Glomerular visceral epithelial cell (primary cell): ENCODE data around the gene PHC3.
"Not testable (repeated sequence)": the region's sequence is repeated elsewhere in the genome, so short reads cannot be mapped to it uniquely, and the experiment has no call there.

Experiments used
- DNase-seq: peaks from one replicate; pipeline ENCODE4 v3.0.0-alpha.2; 2016; ENCODE audit errors: extremely low spot score

PHC3 gene

GRCh38 chr3:170180908-170181885 is at the start of gene PHC3:
Gene PHC3 (minus strand): TSS chr3:170181733. CDS start chr3:170181715, 18 bp downstream.
- peak; percentile 93 for DNase-seq

- DNase-seq = peak; percentile 17
These were observed 46.7 kb upstream of the PHC3 start for GRCh38 chr3:170228093-170228766.

GRCh38 chr3:170226426-170226960 is 45.0 kb upstream of the PHC3 start:
- DNase-seq = peak; percentile 4

- DNase-seq = no peak
These were observed 43.6 kb upstream of the PHC3 start for GRCh38 chr3:170225166-170225565.

GRCh38 chr3:170222647-170223541 is 41.4 kb upstream of the PHC3 start:
- DNase-seq = peak; percentile 30

GRCh38 chr3:170221924-170222646 is 40.6 kb upstream of the PHC3 start, which contains the start of gene PRKCI:
Gene PRKCI (plus strand): TSS chr3:170222424. CDS start chr3:170222670, 246 bp downstream.
- DNase-seq = peak; percentile 96

- DNase-seq = no peak
These were observed 39.3 kb upstream of the PHC3 start for GRCh38 chr3:170220871-170221270.

- no peak for DNase-seq
These were observed 38.3 kb upstream of the PHC3 start for GRCh38 chr3:170219850-170220249.

- DNase-seq = no peak
These were observed 30.1 kb upstream of the PHC3 start for GRCh38 chr3:170211668-170212067.

GRCh38 chr3:170207717-170208116 is 26.2 kb upstream of the PHC3 start:
- DNase-seq = no peak

- not testable (repeated sequence) for DNase-seq
These were observed 24.7 kb upstream of the PHC3 start for GRCh38 chr3:170206164-170206762.

- DNase-seq = no peak
These were observed 23.8 kb upstream of the PHC3 start for GRCh38 chr3:170205302-170205701.

- DNase-seq = no peak
These were observed 23.0 kb upstream of the PHC3 start for GRCh38 chr3:170204509-170204908.

GRCh38 chr3:170204023-170204472 is 22.5 kb upstream of the PHC3 start:
- DNase-seq = no peak

- DNase-seq = no peak
These were observed 21.9 kb upstream of the PHC3 start for GRCh38 chr3:170203457-170203856.

- DNase-seq = no peak
These were observed 20.0 kb upstream of the PHC3 start for GRCh38 chr3:170201527-170201926.

- DNase-seq = no peak
These were observed 19.5 kb upstream of the PHC3 start for GRCh38 chr3:170200987-170201386.

GRCh38 chr3:170196833-170197232 is 15.3 kb upstream of the PHC3 start:
- peak; percentile 27 for DNase-seq

GRCh38 chr3:170195759-170196158 is 14.2 kb upstream of the PHC3 start:
- not testable (repeated sequence) for DNase-seq
